AG10803 (cell line): ENCODE measurements around the gene ACTR6.

ENCODE experiments used
- DNase-seq: peaks from one replicate; pipeline ENCODE4 v3.0.0; 2010; ENCODE audit warnings: low read depth
- H3K4me3 ChIP-seq: 2 replicates; pipeline ENCODE4 v1.5.1; 2011; ENCODE audit warnings: mild to moderate bottlenecking, low read length, control low read depth
- TF ChIP-seq, protein P1 (sequence below): conservative IDR thresholded peaks from 2 replicates; pipeline ENCODE4 v1.5.1; 2011; ENCODE audit warnings: mild to moderate bottlenecking, low read length, control low read depth, inconsistent platforms

The ACTR6 gene

DNA sequence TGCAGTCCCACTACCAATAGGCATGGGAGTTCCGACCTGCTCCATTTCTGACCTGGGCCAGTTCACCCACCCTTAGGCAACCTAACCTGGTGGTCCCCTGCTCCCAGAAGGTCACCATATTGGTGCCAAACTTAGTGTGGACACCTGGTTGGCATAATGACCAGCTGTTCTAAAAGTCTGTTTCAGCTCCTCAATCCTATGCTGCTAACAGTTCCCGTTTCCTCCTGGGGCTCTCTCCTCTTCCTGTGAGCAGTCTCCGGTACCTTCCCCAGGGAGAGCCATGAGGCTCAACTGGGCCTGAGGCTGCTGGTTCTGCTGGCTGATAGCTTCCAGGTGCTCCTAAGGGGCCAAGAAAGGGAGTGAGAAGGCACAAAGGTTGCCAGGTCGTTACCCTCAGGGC is 42.1 kb upstream of the ACTR6 start:
- no peak for DNase-seq
- no peak overlapping the region for H3K4me3 ChIP-seq
- TF ChIP-seq, protein P1, sequence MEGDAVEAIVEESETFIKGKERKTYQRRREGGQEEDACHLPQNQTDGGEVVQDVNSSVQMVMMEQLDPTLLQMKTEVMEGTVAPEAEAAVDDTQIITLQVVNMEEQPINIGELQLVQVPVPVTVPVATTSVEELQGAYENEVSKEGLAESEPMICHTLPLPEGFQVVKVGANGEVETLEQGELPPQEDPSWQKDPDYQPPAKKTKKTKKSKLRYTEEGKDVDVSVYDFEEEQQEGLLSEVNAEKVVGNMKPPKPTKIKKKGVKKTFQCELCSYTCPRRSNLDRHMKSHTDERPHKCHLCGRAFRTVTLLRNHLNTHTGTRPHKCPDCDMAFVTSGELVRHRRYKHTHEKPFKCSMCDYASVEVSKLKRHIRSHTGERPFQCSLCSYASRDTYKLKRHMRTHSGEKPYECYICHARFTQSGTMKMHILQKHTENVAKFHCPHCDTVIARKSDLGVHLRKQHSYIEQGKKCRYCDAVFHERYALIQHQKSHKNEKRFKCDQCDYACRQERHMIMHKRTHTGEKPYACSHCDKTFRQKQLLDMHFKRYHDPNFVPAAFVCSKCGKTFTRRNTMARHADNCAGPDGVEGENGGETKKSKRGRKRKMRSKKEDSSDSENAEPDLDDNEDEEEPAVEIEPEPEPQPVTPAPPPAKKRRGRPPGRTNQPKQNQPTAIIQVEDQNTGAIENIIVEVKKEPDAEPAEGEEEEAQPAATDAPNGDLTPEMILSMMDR = no peak

DNA sequence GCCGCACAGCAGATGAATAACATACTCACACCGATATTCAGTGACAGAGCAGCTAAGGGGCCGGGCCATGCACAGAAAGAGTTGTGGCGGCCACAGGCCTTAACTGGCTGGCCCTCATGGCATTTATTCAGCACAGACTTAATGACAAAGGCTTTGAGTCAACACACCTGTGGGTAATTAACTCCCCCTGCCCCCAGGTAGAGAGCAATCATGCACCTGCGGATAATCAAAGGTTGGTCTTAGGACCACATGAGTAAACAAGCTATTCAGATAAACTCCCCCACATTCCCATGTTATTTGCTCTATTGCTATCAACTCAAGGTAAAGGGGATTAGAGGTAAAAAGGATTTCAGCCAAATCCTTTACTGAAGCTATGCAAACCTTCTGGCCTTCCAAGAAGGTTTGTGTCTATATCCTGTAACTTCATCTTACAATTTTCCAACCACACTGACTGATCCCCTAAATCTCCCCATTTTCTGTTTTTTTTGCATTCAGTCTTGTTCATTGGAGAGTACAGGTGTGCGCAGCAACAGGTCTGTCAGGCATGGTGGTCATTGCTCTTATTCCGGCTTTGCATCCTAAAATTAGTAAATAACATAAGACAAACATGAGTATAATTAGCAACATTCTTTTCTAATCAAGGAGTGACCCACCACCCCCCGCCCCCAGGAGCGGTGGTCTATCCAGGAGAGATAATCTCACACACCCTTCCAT is 41.1 kb upstream of the ACTR6 start:
- no peak overlapping the region for H3K4me3 ChIP-seq
- TF ChIP-seq, protein P1 = no peak
- DNase-seq = no peak

DNA sequence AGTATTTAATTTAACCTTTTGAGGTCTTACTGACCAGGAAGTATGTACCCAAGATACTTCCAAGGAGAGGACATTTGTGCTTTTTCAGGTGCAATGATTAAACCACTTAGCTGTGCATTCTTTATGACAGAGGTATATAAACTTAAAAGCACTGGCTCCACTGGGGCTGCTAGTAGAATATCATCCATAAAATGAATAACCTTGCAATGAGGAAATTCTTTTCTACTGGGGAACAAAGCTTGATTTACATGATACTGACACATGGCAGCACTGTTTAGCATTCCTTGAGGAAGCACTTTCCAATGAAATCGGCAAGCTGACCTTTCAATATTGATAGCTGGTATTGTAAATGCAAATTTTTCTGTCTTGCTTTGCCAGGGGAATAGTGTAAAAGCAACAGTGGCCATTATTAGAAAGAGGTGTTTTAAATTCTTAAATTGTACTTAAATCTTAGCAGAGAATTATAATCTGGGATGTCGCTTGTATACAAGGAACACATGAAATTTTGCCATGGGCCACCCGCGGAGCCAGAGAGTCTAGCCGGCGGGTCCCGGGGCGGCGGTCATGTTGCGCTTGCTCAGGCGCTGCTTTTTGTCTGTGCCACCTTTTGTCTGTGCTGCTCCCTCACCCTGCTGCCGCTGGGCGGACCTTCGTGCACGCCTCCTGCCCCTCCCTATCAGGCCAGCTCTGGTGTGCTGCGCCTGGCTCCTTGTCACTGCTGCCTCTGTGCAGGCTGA is 37.0 kb upstream of the ACTR6 start:
- H3K4me3 ChIP-seq = peak overlapping the region; percentile 43
- peak; percentile 48 for DNase-seq
- TF ChIP-seq, protein P1 = peak; percentile 29; the same call in 1 of the 2 replicates

DNA sequence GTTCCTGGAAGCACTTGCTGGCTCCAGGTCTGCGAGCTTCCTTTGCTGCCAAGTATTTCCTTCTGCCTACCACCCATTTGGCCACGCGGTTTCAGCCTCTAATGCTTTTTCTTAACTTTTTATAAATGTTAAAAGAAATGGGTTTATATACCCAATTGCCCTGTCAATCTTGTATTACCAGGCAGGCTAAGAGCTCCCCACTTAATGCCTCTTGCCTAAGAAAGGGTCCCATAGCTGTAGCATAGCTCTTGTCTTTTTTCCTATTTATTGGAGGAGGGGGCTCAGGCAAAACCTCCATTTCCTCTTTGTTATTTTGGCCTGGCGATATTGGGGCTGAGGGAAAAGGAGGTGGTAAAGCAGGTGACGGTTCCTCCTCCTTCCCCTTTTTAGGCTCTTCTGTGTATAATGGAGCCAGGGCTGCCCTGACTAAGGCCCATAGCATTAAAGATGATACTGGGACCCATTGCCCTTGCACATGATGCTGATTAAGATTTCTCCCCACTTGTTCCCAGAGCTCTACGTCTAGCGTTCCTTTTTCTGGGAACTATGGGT is 36.4 kb upstream of the ACTR6 start:
- TF ChIP-seq, protein P1 = no peak
- H3K4me3 ChIP-seq = peak overlapping the region; percentile 43

DNA sequence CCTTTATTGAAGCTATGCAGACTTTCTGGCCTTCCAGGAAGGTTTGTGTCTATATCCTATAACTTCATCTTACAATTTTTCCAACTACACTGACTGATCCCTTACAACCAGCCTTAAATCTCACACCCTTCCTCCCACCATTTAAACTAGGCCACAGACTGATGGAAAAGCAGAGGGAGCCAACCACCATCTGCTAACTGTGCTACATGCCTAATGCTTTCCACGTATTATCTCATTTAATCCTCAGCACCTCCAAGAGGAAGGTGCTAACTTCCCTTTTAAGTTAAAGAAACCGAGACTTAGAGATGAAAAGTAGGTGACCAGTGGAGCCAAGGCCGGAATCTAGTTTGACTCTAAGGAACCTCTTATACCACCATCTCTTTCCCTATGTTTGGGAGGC is 35.3 kb upstream of the ACTR6 start:
- DNase-seq = no peak
- TF ChIP-seq, protein P1 = no peak
- no peak overlapping the region for H3K4me3 ChIP-seq

More for the DNA sequence above, 36.4 kb upstream of the ACTR6 start:
- no peak for DNase-seq

DNA sequence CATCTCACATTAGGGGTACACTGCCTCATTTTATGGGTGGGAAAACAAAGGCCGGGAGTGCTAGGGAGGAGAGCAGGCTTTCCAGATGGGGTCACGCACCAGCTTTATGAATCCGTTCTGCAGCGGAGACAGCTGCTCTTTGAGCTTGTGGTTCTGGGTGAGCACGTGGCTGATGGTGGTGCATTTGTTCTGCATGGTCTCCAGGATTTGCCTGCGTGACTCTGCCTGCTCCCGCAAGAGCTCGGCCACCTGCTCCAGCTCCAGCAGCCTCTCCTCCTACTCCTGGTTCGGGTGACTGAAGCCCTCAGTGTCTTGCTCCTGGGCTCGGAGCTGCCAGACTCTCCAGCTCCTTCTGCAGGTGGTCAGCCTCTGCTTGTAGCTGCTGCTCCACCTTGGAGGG is 34.4 kb upstream of the ACTR6 start:
- TF ChIP-seq, protein P1 = no peak
- DNase-seq = no peak
- H3K4me3 ChIP-seq = no peak overlapping the region

DNA sequence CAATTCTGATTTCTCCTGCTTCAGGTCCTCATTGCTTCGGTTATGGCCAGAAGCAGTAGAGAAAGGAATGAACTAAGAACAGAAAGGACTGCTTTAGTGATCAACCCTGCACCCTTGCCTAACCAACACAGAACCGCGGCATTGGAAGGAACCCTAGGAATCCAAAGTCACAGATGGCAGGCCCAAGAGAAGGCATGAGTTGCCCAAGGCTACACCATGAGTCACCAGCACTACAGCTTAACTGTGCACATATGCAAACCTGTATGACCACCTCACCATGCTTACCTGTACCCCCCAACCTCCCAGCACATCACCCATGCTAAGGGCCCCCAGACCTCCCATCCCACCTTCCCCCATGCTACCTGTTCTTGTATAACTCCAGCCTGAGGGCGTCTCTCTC is 32.1 kb upstream of the ACTR6 start:
- TF ChIP-seq, protein P1 = no peak
- no peak overlapping the region for H3K4me3 ChIP-seq
- no peak for DNase-seq
